CD14-positive monocyte (primary cell): Measurements from ENCODE around the gene CEP44. TPM values are rescaled to one million over a fixed set of nuclear protein-coding genes. Genes with fewer than 3 reads are reported as not detected.

Experiments
- DNase-seq, 3 donors: peaks; one replicate each; pipeline ENCODE4 v3.0.0-alpha.2; 2011 to 2022
- H2AFZ ChIP-seq: 2 replicates; pipeline ENCODE4 v1.6.0; 2012; ENCODE audit warnings: mild to moderate bottlenecking, low read depth, low read length, inconsistent platforms; ENCODE audit not compliant: insufficient read depth, poor library complexity, severe bottlenecking
- H3K27ac ChIP-seq, 2 donors: 1 replicate in 1 of 2; 2 replicates in 1 of 2; pipeline ENCODE4 v1.5.1; 2012 to 2013; ENCODE audit warnings: low read length in 2 of 2, control low read depth in 1 of 2, inconsistent platforms in 1 of 2, low read depth in 1 of 2, mild to moderate bottlenecking in 1 of 2
- H3K27me3 ChIP-seq, 2 donors: one replicate each; pipeline versions ENCODE4 v1.6.0 to v1.6.1; 2011 to 2013; ENCODE audit warnings: low read length in 2 of 2; ENCODE audit not compliant: control insufficient read depth in 2 of 2, insufficient read depth in 2 of 2
- H3K36me3 ChIP-seq, 2 donors: replicated peaks in 1 of 2; 1 replicate in 1 of 2; 2 replicates in 1 of 2; pipeline versions ENCODE4 v1.5.1 to v1.6.1; 2012 to 2013; ENCODE audit warnings: low read length in 2 of 2, control low read depth in 1 of 2, inconsistent platforms in 1 of 2, mild to moderate bottlenecking in 1 of 2; ENCODE audit not compliant: insufficient read depth in 2 of 2, control insufficient read depth in 1 of 2
- H3K4me1 ChIP-seq, 2 donors: 1 replicate in 1 of 2; 2 replicates in 1 of 2; pipeline versions ENCODE4 v1.5.1 to v1.6.1; 2012 to 2013; ENCODE audit warnings: low read length in 2 of 2, control low read depth in 1 of 2, inconsistent platforms in 1 of 2, mild to moderate bottlenecking in 1 of 2, moderate library complexity in 1 of 2; ENCODE audit not compliant: insufficient read depth in 2 of 2, control insufficient read depth in 1 of 2
- H3K4me2 ChIP-seq: replicated peaks from 2 replicates; pipeline ENCODE3; 2012; ENCODE audit warnings: low read length, moderate library complexity, mild to moderate bottlenecking; ENCODE audit not compliant: poor library complexity, severe bottlenecking; ENCODE audit errors: extremely low read depth
- H3K4me3 ChIP-seq, 3 experiments: fragments of 200-600 bp in 1 of 3; sonication (generic) in 1 of 3; replicated peaks in 1 of 3; 1 replicate in 2 of 3; 2 replicates in 1 of 3; pipeline ENCODE4 v1.5.1; 2011 to 2013; ENCODE audit warnings: low read length in 3 of 3, mild to moderate bottlenecking in 3 of 3, control low read depth in 2 of 3, low read depth in 2 of 3, inconsistent platforms in 1 of 3, moderate library complexity in 1 of 3
- H3K79me2 ChIP-seq: 2 replicates; pipeline ENCODE4 v1.6.0; 2012; ENCODE audit warnings: mild to moderate bottlenecking, control low read depth, inconsistent platforms, low read length, moderate library complexity; ENCODE audit not compliant: insufficient read depth
- H3K9ac ChIP-seq: 2 replicates; pipeline ENCODE4 v1.6.0; 2017; ENCODE audit warnings: low read length, mild to moderate bottlenecking; ENCODE audit not compliant: insufficient read depth, poor library complexity, severe bottlenecking
- H3K9me3 ChIP-seq, 2 donors: replicated peaks in 1 of 2; 1 replicate in 1 of 2; 2 replicates in 1 of 2; pipeline versions ENCODE4 v1.5.1 to v1.6.1; 2012 to 2013; ENCODE audit warnings: low read length in 2 of 2, control low read depth in 1 of 2; ENCODE audit not compliant: control insufficient read depth in 1 of 2, insufficient read depth in 1 of 2
- H4K20me1 ChIP-seq: 2 replicates; pipeline ENCODE4 v1.6.0; 2012; ENCODE audit warnings: mild to moderate bottlenecking, low read length, control low read depth, moderate library complexity; ENCODE audit not compliant: insufficient read depth
- H3K27ac Mint-ChIP-seq, 7 donors: one replicate each; pipeline ENCODE4 v1.8.0; 2020; ENCODE audit warnings: mild to moderate bottlenecking in 7 of 7, mixed read lengths in 7 of 7, moderate library complexity in 6 of 7, inconsistent platforms in 2 of 7
- H3K27me3 Mint-ChIP-seq, 3 donors: one replicate each; pipeline ENCODE4 v1.8.0; 2021 to 2022; ENCODE audit warnings: low read depth in 3 of 3, mild to moderate bottlenecking in 3 of 3, mixed read lengths in 3 of 3, moderate library complexity in 3 of 3, inconsistent platforms in 1 of 3
- H3K36me3 Mint-ChIP-seq, 2 donors: one replicate each; pipeline ENCODE4 v1.8.0; 2020; ENCODE audit warnings: mixed read lengths in 2 of 2, inconsistent platforms in 1 of 2, mild to moderate bottlenecking in 1 of 2
- H3K4me1 Mint-ChIP-seq: one replicate; pipeline ENCODE4 v1.8.0; 2020; ENCODE audit warnings: mild to moderate bottlenecking, mixed read lengths
- H3K4me3 Mint-ChIP-seq, 2 donors: one replicate each; pipeline ENCODE4 v1.8.0; 2020; ENCODE audit warnings: mild to moderate bottlenecking in 2 of 2, mixed read lengths in 2 of 2, moderate library complexity in 1 of 2
- H3K9me3 Mint-ChIP-seq, 7 donors: one replicate each; pipeline ENCODE4 v1.8.0; 2020 to 2022; ENCODE audit warnings: mixed read lengths in 7 of 7, mild to moderate bottlenecking in 6 of 7, moderate library complexity in 6 of 7, inconsistent platforms in 2 of 7
- WGBS: methylation state at CpG from one replicate; pipeline ENCODE4 v1.1.5; 2013; ENCODE audit warnings: missing lambda C conversion rate; ENCODE audit not compliant: insufficient coverage; 5-methylcytosine and 5-hydroxymethylcytosine counted together
- intact Hi-C, 2 donors: fragments of 100-400 bp; cut with micrococcal nuclease; formaldehyde crosslinking; loops; one replicate each; pipeline versions ENCODE4 v1.15.0 to v1.15.1; 2023
- polyA plus RNA-seq, 3 donors: library from polyadenylated mRNA; depleted of rRNA in 1 of 3; unstranded in 2 of 3; stranded (reverse) in 1 of 3; fragments of 300-500 nt in 2 of 3; fragments of >200 nt in 1 of 3; fragmentation: Illumina TruSeq in 2 of 3; gene quantifications; 1 replicate in 2 of 3; 2 replicates in 1 of 3; pipeline ENCODE4 v1.2.3, GENCODE V29; 2012 to 2021
- TF ChIP-seq, protein P1 (sequence below): fragments of 200-600 bp; IDR thresholded peaks from one replicate; pipeline ENCODE4 v1.8.0; 2022; ENCODE audit warnings: antibody characterized with exemption, mild to moderate bottlenecking

Gene CEP44
- polyA plus RNA-seq, 3 donors = 1.9 to 3.3 (median 2.2) TPM

GRCh38 chr4:174273930-174274329 lies 9.8 kb upstream of the CEP44 start:
- TF ChIP-seq, protein P1, sequence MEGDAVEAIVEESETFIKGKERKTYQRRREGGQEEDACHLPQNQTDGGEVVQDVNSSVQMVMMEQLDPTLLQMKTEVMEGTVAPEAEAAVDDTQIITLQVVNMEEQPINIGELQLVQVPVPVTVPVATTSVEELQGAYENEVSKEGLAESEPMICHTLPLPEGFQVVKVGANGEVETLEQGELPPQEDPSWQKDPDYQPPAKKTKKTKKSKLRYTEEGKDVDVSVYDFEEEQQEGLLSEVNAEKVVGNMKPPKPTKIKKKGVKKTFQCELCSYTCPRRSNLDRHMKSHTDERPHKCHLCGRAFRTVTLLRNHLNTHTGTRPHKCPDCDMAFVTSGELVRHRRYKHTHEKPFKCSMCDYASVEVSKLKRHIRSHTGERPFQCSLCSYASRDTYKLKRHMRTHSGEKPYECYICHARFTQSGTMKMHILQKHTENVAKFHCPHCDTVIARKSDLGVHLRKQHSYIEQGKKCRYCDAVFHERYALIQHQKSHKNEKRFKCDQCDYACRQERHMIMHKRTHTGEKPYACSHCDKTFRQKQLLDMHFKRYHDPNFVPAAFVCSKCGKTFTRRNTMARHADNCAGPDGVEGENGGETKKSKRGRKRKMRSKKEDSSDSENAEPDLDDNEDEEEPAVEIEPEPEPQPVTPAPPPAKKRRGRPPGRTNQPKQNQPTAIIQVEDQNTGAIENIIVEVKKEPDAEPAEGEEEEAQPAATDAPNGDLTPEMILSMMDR = no peak
- Histone ChIP-seq H3K9ac (no peak overlapping the region), H4K20me1 (peaks cover 61% of the 10 kb centered on the region), H3K27me3 (no peaks in the 10 kb centered on the region), H2AFZ (no peak overlapping the region), H3K27ac (no peak overlapping the region), H3K79me2 (peaks cover 80% of the 10 kb centered on the region), H3K36me3 (peaks cover 0 to under 1% of the 10 kb centered on the region in 2 donors), H3K4me3 (no peak overlapping the region), H3K4me1 (no peaks in the 10 kb centered on the region), H3K4me2 (no peak overlapping the region), H3K9me3 (no peaks in the 10 kb centered on the region)
- Mint-ChIP-seq H3K36me3 (peaks cover 9 to 10% of the 10 kb centered on the region in 2 donors), H3K4me3 (no peak overlapping the region), H3K9me3 (no peaks in the 10 kb centered on the region), H3K27ac (no peak overlapping the region), H3K27me3 (peaks cover 0 to 1% (median 0%) of the 10 kb centered on the region in 3 donors), H3K4me1 (peaks cover 12% of the 10 kb centered on the region)
- DNase-seq = no peak
- 94% methylated on average over 3 of the region's 5 CpGs for WGBS
- intact Hi-C loops = no loop called here

DNA sequence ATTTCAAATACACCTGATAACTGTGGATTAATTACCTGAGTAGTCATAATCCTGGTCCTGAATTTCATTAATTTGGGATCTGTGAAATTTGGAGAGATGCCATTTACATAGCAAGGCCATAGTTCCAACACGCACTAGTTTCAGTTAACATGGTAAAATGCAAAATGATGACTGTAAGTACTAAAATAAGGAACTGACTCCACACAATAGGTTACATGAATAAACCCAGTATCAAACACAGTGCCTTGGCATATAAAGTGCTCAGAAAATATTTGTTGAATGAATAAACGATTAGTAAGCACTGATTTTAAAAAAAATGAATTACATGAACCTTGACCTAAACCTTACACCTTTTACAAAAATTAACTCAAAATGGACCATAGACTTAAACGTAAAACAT lies 9.3 kb upstream of the CEP44 start:
- intact Hi-C loops = no loop called here

More for the DNA sequence above, 9.3 kb upstream of the CEP44 start:
- no peak overlapping the region for H3K27ac ChIP-seq
- no peaks in the 10 kb centered on the region for H3K9me3 ChIP-seq
- WGBS = no CpG with 5 or more reads among the region's 3 CpGs
- H4K20me1 ChIP-seq = peaks cover 62% of the 10 kb centered on the region
- no peaks in the 10 kb centered on the region for H3K9me3 Mint-ChIP-seq
- H3K27me3 ChIP-seq = no peaks in the 10 kb centered on the region
- H3K4me3 Mint-ChIP-seq = no peak overlapping the region
- H3K9ac ChIP-seq = no peak overlapping the region
- DNase-seq = no peak
- no peak overlapping the region for H2AFZ ChIP-seq
- H3K36me3 Mint-ChIP-seq = peaks cover 6 to 9% of the 10 kb centered on the region in 2 donors
- H3K27me3 Mint-ChIP-seq = peaks cover 0 to 1% (median 0%) of the 10 kb centered on the region in 3 donors
- H3K4me2 ChIP-seq = no peak overlapping the region
- TF ChIP-seq, protein P1 = no peak
- peaks cover 81% of the 10 kb centered on the region for H3K79me2 ChIP-seq
- H3K4me1 ChIP-seq = peaks cover 0 to 4% of the 10 kb centered on the region in 2 donors
- H3K27ac Mint-ChIP-seq = no peak overlapping the region
- H3K36me3 ChIP-seq = no peaks in the 10 kb centered on the region
- no peak overlapping the region for H3K4me3 ChIP-seq
- H3K4me1 Mint-ChIP-seq = peaks cover 17% of the 10 kb centered on the region
